HG03064 (cell line): ENCODE data around the gene SECTM1.

Experiments
- ATAC-seq: cut with Tn5 transposase; IDR thresholded peaks from one replicate; pipeline ENCODE4 v1.9.1; 2021; ENCODE audit warnings: low read depth; ENCODE audit not compliant: unreplicated experiment

SECTM1 gene

GRCh38 chr17:82329683-82330321 is 3.8 kb downstream of the SECTM1 start:
- ATAC-seq, result no peak

- no peak for ATAC-seq
These were observed 4.5 kb downstream of the SECTM1 start for GRCh38 chr17:82328994-82329507.

DNA sequence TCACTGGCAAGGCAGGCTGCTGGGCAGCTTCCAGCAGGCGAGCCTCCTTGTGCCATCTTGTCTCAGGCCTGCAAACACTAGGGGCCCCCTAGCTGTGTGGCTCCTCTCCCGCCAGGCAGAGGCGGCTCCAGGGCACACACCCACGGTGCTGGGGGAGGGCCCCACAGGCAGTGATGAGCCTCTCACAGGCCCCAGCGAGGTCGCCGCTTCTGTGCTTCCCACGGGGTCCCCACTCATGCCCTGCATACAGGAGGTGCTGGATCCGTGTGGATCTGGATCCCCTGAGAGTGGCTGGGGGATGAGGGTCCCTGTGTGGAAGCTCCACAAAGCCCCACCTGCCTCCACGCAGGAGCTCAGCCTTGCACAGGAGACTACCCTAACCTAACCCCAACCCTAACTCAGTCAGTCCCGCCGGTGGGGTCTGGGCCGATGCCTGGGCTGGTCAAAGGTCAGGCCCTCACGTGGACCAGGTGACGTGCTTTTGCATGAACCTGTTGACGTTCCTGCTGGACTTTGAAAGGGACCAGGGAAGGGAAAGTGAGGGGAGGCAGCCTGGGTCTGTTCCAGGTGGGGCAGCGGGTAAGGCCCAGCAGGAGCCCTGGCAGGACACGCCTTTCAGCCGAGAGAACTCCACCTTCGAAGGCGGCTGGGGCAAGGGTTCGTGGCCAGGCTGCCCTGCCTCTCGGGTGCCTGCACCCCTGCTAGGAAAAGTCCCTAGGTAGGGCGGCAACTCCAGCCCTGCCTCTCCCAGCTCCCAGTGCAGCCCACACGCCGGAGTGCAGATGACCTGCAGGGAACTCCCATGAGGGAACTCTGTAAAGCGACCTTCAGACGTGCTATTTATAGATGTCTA is 5.2 kb downstream of the SECTM1 start:
- ATAC-seq, result no peak

DNA sequence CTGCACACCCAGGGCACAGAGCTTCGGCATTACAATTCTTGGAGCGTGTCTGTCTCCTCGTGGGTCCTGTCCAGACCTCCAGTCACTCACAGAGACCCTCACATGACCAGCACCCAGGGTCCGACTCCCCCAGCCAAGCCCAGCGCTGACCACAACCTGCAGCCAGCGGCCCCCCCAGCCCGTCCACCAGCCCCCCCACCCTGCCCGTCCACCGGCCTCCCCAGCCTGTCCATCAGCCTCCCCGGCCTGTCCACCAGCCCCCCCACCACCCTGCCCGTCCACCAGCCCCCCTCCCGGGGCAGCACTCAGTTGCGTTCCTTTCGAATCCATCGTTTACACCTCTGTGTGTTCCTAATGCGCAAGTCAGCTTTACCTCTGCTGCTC is 5.8 kb downstream of the SECTM1 start:
- ATAC-seq, result no peak

GRCh38 chr17:82327289-82327688 is 6.3 kb downstream of the SECTM1 start:
- ATAC-seq, result no peak

GRCh38 chr17:82325286-82326180 is 8.0 kb downstream of the SECTM1 start:
- ATAC-seq, result no peak

GRCh38 chr17:82324566-82325285 is 8.8 kb downstream of the SECTM1 start:
- no peak for ATAC-seq

DNA sequence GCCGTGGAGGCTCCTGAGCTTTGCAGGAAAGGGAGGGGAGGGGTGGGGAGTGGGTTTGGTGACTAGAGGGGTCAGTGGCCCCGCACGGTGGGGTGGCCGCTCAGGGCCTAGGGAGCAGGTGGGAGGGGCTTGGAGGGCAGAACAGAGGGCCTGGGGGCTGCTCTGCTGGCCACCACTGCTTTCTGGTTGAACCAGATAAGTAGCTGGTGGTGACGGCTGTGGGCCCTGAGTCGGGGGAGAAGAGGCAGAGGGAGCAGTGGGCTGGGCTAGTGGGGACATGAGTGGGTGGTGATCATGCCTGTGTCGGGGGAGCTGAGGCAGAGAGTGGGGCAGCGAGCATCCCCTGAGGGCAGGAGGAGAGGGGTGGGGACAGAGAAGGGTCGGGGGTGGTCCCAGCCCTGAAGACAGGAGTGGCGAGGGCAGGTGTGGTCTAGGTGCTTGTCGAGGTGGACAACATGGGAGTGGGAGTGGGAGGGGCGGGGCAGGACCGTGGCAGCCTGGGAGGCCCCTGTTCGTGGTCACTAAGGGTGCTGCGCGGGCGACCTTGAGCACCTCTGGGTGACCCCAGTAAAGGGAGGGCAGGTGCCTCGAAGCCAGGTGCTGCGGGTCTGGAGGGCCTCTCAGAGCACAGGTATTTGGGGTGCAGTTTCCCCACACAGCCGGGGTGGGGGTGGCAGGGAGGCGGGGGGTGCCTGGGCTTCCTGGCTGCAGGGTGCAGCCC is 9.9 kb downstream of the SECTM1 start:
- ATAC-seq, result no peak

GRCh38 chr17:82322526-82323453 is 10.8 kb downstream of the SECTM1 start:
- no peak for ATAC-seq

DNA sequence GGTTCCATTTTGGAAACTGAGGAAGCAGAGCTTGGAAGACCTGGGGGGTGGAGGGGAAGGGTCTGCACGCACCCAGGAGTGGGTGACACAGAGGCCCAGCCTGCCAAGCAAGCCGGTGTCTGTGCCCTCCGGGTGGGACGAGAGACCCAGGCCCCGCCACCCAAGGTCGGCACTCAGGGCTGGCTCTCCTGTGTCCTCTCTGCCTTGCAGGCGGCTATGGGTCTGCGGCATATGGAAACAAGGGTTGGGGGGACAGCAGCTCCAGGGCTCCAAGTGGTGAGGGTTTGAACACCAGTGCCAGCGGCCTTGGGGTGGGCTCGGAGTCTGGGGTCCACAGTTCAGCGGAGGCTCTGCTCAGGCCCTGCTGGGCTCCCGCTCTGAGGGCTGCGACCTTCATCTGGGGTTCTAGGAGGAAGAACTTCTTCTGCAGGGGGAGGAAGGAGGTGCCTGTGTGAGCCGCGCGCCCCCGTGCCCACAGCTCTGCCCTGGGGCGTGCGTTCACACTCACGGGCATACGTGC is 11.6 kb downstream of the SECTM1 start:
- ATAC-seq, result no peak

DNA sequence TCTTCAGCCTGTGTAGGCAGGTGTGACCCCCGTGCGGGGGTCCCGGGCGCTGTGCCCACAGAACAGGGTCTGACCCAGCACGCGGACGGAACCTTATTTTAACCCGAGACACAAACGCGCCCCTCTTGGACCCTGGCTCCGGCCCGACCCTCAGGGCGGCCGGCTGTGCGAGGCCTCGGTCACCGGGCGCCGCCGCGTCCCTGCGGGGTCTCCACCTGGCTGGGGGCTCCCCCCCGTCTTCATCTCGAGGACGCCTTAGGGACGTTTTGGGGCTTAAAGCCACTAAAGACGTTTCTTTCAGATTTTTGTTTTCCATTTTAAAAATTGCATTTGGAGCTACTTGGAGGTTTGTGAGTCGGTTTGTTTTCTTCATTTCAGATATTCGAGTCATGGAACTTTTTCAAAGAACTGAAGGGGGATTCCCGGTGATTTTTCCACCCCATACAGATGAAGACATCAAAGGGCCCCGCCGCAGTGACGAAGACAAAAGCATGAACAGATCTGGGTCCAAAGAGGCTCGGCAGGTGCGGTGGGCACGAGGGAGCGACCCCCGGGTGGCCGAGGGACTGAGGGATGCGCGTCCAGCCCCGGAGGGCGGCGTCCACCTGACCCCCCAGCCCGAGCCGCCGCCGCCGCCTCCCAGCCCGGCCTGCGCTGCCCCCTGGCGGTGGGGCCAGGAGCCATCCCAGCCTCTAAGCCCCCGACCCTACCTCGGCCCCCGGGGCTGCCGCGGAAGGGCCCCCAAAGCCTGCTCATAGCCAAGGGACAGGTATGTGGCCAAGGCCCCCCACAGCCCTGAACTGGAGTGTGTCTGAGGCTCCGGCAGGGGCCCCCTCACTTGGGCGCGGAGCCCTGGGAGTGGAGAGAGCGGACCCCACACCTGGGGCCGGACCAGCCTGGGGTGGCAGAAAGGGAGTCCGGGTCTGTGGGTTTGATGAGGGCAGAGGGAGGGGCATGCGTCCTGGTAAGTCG is 12.3 kb downstream of the SECTM1 start:
- no peak for ATAC-seq

DNA sequence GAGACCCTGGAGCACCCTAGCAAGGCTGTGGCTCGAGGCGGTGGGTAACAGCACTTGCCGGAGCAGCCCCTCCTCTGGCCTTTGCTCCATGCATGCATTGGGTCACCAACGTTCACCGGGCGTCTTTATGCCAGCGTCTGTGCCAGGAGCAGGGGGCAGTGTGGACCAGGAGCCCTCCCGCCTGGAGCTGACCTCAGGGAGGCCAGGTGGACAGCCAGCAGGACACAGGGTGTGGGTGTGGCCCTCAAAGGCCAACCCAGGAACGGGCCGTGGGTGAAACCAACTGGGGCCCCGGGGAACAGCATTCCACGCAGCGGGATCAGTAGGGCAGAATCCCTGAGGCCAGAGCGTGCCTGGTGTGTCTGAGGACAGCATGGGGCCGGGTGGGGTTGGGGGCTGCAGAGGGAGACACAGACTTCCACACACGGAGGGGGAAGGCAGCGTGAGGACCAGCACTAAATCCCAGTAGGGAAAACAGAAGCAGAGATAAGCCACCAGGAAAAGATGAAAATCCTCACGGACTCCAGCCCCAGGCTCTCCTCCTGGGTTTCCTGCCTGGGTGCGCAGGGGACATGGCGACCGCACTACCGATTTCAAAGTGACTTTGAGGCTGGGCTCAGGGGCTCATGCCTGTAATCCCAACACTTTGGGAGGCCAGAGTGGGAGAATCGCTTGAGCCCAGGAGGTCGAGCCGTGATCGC is 13.3 kb downstream of the SECTM1 start:
- no peak for ATAC-seq

DNA sequence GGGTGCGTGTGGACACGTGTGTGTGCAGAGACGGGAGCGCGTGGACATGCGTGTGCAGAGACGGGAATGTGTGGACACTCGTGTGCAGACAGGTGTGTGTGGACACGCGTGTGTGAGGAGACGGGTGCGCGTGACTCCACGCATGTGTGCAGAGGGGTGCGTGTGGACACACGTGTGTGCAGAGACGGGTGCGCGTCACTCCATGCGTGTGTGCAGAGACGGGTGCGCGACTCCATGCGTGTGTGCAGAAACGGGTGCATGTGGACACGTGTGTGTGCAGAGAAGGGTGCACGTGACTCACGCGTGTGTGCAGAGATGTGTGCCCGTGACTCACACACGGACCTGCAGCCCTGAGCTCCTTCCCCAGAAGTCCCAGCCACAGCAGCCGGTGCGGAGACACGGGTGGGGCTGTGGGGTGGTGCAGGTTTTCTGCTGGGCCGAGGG is 13.9 kb downstream of the SECTM1 start:
- no peak for ATAC-seq

DNA sequence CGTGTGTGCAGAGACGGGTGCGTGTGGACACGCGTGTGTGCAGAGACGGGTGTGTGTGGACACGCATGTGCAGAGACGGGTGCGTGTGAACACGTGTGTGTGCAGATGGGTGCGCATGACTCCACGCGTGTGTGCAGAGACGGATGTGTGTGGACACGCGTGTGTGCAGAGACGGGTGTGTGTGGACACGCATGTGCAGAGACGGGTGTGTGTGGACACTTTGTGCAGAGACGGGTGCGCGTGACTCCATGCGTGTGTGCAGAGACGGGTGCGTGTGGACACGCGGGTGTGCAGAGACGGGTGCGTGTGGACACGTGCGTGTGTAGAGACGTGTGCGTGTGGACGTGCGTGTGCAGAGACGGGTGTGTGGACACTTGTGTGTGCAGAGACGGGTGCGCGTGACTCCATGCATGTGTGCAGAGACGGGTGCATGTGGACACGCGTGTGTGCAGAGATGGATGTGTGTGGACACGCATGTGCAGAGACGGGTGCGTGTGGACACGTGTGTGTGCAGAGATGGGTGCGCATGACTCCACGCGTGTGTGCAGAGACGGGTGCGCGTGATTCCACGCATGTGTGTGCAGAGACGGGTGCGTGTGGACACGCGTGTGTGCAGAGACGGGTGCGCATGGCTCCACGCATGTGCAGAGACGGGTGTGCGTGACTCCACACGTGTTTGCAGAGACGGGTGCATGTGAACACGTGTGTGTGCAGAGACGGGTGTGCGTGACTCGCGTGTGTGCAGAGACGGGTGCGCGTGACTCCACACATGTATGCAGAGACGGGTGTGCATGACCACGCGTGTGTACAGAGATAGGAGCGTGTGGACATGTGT is 14.6 kb downstream of the SECTM1 start:
- ATAC-seq, result no peak

GRCh38 chr17:82318169-82318498 is 15.4 kb downstream of the SECTM1 start:
- ATAC-seq, result no peak
